HG03039 (cell line): ENCODE data around the gene GAS7.

Experiments
- ATAC-seq: cut with Tn5 transposase; IDR thresholded peaks from one replicate; pipeline ENCODE4 v1.9.1; 2021; ENCODE audit warnings: mild to moderate bottlenecking, moderate library complexity; ENCODE audit not compliant: unreplicated experiment

GAS7 gene

GRCh38 chr17:10198509-10199249 is at the start of gene GAS7:
GAS7 (minus strand) TSS chr17:10198606.
- no peak for ATAC-seq

DNA sequence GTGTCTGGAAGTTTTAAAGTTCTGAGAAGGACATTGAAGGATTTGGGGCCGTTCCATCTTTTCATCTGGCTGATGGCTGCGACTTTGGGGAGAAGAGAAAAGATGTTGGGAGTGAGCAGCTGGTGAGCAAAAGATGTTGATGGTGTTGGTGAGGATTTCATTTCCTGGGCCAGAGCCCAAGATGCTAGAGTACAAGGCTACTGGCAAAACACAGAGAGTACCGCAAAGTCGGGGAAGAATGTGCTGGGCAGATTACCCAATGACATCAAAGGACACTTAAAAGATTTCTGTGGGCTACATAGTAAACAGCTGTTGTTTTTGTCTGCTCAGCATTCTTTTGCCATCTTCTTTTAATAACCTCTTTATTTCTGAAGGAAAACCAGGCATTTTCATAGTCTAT is 49.4 kb upstream of the GAS7 start:
- no peak for ATAC-seq

DNA sequence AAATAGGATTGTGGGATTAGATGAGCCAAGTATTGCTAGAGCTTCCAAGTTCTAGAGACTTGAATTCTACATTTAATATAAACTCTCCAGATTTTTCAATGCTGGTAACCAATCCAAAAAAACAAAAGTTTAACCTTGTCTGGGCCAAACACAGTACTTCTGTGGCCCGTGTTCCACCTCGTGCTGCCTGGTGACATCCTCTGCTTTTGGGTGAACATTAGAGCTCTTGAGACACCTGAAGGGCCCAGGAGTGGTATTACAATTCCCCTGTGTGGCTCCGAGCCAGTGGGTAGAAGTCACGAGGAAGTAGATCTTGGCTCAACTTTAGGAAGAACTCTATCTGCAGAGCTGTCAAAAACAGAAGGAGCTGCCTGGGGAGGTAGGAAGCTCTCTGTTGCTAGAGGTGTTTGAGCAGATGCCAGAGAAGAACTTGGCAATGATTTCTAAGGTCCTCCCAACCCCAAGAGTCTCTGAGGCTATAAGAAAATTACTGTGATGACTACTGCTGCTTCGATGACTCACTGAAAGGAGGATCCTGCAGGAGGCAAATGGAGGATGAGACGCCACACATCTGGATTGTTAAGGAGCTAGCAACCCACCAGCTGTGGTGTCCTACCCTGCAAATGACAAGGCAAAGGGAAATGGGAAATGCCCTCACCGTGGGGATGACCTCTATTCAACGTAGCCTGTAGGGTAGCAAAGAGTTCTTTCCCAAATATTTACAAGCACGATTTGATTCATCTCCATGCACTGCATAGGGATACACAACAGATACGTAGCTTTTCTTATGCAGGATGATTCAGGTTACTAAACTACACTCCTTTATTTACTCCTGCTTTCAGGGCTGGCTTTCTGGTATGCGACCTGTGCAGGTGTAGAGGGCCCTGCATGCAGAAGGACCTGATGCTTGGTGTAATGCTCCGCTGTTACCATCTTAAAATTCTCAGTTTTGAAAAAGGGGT is 45.8 kb upstream of the GAS7 start:
- ATAC-seq: no peak

DNA sequence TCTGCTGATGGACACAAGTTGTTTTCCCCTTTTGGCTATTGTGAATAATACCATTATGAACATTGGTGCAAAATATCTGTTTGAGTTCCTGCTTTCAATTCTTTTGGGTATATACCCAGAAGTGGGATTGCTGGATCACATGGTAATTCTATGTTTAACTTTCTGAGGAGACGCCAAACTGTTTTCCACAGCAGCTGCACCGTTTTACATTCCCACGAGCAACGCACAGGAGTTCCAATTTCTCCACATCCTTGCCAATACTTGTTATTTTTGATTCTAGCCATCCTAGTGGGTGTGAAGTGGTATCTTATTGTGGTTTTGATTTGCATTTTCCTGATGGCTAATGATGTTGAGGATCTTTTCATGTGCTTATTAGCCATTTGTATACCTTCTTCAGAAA is 43.4 kb upstream of the GAS7 start:
- ATAC-seq: no peak

- no peak for ATAC-seq
These were observed 40.3 kb upstream of the GAS7 start for GRCh38 chr17:10238661-10239060.

- no peak for ATAC-seq
These were observed 35.6 kb upstream of the GAS7 start for GRCh38 chr17:10234033-10234432.

GRCh38 chr17:10233161-10233560 is 34.8 kb upstream of the GAS7 start:
- no peak for ATAC-seq

DNA sequence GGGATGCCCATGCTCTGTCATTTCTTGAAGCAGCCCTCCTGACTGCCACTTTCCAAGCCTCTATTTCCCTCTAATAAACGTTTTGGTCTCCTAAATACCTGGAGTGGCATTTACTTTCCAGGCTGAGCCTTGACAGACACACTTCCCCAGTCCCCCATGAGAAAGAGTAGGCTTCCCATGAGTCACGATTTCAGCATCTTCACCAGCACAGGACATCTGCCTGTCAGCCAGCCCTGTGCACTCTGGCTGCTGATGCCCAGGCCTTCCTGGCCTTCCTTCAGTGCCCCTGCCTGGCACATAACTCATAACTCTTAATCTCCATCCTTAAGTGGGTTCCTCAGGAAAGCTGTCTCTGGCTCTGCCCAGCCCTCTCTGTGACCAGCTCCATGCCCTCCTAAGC is 30.8 kb upstream of the GAS7 start:
- no peak for ATAC-seq

GRCh38 chr17:10226930-10227695 is 28.7 kb upstream of the GAS7 start:
- ATAC-seq: no peak

GRCh38 chr17:10224582-10225195 is 26.3 kb upstream of the GAS7 start:
- no peak for ATAC-seq

DNA sequence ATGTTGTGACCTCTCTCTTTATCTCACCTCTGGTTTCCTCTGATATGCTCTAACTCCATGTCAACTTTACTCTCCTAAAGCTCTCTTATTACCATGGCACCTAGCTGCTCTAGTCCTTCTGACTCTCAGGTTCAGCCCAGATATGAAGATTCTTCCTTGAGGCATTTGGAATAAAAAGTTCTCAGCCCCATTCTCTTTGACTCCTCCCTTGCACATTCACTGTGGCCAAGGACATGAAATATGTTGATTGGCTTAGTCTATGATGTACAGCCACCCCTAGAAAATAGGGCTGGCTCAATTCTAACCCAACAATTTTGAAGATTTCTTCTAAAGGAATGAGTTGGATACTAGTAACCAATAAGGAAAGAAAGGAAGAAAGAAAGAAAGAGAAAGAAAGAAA is 20.8 kb upstream of the GAS7 start:
- ATAC-seq: no peak

DNA sequence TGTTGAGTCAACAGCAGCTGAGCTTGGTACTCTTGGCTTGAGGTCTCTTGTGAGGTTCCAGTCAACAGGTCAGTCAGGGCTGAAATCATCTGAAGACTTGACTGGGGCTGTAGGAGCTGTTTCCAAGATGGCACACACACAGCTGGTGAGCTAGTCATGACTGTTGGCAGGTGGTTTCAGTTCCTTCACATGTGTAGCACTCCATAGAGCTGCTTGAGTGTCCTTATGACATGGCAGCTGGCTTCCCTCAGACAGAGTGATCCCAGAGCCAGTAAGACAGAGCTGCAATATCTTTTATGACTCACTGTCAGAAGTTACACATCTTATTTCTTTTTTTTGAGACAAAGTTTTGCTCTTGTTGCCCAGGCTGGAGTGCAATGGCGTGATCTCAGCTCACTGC is 19.5 kb upstream of the GAS7 start:
- ATAC-seq: no peak

GRCh38 chr17:10216213-10216938 is 18.0 kb upstream of the GAS7 start:
- no peak for ATAC-seq

GRCh38 chr17:10215286-10215685 is 16.9 kb upstream of the GAS7 start:
- no peak for ATAC-seq

DNA sequence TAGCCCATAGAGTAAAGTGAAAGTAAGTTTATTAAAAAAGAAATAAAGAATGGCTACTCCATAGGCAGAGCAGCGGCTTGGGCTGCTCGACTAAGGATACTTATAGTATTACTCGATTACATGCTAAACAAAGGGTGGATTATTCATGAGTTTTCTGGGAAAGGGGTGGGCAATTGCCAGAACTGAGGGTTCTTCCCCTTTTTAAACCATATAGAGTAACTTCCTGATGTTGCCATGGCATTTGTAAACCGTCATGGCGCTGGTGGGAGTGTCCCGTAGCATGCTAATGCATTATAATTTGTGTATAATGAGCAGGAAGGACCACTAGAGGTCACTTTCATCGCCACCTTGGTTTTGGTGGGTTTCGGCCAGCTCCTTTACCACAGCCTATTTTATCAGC is 13.3 kb upstream of the GAS7 start:
- no peak for ATAC-seq

DNA sequence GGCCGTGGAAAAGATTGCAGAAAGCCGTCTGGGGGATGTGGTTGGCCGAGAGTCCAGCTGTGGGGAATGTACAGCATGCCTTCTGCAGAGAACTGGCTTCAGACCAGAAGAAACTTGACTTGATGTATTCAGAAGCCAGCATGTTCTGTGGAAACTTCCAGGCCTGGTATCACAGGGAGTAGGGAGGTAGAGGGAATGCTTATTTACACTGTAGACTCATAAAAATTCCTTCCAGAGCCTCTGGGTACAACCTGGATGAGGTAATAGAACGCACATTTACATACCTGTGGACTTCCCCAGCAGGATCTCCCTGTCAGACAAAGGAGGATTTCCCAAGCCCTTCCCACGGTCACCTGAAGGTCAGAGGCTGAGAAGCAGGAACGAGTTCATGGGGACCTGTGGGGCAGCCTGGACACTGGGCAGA is 11.8 kb upstream of the GAS7 start:
- ATAC-seq: no peak

GRCh38 chr17:10208604-10209193 is 10.3 kb upstream of the GAS7 start:
- no peak for ATAC-seq

GRCh38 chr17:10207153-10207552 is 8.7 kb upstream of the GAS7 start:
- no peak for ATAC-seq

- no peak for ATAC-seq
These were observed 7.3 kb upstream of the GAS7 start for GRCh38 chr17:10205549-10206185.
